GM19238 (cell line): ENCODE data around the gene HERC2.

ENCODE experiments used
- DNase-seq: peaks from one replicate; pipeline ENCODE4 v3.0.0; 2011; ENCODE audit warnings: low spot score; ENCODE audit not compliant: insufficient read length

The HERC2 gene

DNA sequence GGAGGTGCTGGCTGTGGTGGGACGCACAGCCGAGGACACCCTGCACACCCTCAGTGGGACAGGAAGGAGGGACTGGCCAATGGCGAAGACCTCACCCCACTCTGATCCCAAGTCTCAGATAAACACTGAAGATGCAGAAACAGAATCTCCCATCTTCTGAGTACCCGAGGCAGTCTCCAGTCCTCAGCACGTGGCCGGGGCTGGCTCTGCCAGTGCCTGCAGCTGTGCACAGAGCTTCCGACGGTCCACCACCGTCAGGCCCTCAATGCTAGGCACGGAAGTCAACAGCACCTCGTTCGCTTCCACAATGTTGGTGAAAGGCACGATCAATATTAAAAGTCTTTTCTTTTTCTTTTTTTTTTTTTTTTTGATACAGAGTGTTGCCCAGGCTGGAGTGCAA is 206.1 kb downstream of the HERC2 start:
- DNase-seq, result no peak

DNA sequence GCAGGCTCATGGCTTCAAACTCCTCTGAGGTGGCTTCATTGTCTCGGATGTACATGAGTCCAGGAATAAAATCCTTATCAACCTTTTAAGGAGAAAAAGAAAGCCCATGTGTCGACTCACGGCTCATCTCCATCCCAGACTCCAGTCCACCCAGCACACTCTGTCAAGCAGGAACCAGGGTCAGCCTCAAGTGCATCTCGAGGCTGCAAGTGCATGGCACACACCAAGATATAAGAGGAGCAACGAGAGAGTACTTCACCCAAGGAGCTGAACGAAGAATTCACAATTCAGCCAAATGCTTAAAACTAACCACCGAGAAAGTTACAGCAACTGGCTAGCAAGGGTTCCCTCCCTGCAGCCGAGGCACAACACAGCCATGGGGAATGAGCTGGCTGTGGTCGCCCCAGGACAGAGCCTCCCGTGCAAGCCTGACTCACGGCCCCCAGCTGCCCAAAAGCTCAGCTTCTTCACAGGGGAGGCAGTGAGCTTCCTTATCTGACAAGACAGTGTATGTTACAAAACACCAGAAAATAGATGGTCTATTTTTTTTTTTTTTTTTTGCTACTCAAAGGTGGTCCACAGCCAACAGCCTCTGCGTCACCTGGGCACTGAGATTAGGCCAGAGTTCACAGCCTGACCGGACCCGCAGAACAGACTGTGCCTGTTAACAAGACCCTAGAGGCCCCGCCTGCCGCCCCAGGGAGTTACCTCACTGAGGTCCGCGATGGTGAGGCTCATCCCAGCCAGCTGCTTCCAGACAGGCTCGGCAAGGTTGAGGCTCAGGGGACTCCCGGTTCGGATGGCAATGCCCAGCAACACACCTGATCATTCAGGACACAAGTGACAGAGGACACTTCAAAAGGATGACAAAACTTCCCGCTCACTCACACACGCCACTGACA is 207.0 kb downstream of the HERC2 start:
- DNase-seq, result no peak

DNA sequence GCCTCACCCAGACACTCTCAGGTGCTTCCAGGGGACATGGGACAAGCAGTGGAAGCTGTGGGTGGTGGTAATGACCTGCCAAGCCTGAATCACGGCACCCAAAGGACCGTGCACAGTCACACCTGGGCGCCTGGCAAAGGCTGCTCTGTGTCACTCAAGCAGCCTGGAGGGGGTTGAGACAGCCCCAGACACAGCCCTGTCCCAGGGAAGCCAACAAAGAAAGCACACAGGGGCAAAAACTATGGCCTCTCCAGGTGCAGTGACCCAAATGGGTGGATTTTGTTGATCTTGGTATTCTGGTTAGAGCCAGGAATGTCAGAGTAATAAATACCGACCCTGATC is 207.9 kb downstream of the HERC2 start:
- DNase-seq, result no peak

DNA sequence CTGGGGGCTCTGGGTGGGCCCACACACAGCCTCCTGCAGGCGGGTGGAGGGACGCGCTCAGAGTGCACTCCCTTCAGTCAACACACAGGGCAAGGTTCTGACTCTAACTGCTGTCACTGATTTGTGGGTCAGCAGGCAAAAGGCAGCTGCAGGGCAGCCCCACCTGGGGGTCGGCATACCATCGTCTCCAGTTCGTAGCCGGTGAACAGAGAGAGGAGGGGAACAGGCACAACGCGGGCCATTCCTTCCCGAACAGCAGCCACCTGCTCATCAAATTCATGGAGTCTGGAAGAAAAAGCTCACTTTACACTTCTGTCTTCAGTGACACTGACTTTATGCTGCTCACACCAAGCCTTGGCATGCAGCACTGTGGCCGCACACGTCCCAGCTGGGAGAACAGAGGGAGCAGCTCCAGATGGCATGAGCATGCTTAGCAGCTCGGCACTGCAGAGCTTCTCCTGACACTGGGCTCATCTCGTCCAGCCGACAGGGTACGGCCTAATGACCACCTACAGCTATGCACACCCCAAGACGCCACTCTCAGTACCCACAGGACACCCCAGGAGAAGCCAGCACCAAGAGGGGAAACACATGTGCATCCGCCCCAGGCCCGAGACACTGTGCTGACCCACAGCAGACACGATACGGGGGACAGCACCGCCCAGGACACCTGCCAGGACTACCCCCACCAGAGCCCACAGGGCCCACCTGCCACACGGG is 208.4 kb downstream of the HERC2 start:
- DNase-seq, result no peak

DNA sequence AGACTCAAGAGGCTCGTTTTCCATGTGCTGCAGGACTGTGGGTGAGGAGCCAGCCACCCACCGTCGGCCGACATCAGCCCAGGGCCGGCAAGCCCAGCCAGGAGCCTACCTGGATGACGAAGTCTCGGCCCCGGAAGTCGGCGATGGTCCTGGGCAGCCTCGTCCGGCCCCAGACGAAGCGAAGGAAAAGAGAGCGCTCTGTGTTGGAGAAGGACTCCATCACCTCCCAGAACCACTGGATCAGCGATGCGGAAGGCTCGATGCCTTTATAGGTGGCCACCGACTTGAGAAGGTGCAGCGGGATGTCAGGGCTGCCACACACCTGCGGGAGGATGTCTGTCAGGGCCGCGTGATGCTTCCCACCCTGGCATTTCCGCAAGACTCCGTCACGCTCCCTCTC is 209.0 kb downstream of the HERC2 start:
- DNase-seq, result no peak

DNA sequence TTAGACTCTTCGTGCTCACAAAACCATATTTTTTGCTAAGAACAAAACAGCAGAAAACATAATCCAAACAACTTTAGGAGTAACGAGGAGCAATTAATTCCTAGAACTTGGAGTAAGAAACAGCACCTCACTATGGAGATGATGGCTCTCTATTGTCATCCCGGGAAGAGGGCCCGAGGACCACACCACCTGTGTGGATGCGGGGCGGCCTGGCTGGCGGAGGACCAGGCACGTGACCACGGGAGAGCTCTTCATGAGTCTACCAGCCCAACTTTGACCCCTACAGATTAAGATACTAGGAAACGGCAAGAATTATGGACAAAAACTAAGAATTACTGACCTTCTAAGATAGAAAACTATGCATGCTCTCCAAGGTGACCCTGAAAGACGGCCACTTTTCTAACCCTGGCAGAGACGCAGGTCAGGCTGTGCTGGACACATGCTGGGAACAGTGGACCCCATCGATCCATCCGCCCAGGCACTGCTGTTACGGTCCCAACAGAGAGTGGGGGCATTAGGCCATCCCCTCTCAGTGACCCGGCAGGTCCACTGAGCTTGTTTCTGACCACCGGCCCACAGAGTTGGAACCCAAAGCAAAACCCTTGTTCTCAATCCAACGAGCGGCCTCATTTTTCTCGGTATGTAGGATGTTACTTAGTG is 209.7 kb downstream of the HERC2 start:
- DNase-seq, result no peak

DNA sequence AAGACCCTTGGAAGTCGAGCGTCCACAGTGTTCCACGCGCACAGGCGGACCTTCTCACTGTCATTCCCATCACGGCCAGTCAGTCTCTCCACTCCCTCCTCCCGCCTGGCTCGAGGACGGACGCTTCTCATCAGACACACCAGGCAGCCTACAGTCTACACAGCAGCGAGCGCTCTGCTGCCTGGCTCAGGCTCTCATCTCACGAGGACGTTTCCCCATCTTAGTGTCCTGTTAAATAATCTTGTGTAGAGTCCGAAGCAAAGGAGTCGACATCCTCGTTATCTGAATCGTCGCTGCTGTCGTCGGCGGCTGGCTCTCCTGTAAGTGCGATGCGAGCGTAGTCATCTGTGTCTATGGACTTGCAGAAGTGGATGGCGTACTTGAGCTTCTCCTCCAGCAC is 210.4 kb downstream of the HERC2 start:
- no peak for DNase-seq

DNA sequence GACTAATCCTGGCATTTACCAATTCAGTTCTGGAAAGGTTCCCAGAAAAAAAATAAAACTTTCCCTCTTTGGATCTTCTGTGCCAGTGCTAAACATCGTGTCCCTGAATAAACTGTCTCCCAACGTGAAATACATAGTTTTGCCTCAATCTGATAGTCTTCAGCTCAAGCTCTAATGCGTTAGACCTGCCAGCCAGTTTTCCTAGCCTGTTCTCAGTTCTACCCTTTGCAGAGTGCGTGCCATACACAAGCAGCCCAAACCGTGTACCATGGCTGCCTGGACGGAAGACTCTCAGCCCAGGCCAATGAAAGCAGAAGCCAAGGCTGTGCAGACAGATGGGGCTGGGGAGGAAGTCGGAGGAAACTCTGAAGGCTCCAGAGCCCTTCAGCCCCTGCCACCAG is 211.5 kb downstream of the HERC2 start:
- no peak for DNase-seq

DNA sequence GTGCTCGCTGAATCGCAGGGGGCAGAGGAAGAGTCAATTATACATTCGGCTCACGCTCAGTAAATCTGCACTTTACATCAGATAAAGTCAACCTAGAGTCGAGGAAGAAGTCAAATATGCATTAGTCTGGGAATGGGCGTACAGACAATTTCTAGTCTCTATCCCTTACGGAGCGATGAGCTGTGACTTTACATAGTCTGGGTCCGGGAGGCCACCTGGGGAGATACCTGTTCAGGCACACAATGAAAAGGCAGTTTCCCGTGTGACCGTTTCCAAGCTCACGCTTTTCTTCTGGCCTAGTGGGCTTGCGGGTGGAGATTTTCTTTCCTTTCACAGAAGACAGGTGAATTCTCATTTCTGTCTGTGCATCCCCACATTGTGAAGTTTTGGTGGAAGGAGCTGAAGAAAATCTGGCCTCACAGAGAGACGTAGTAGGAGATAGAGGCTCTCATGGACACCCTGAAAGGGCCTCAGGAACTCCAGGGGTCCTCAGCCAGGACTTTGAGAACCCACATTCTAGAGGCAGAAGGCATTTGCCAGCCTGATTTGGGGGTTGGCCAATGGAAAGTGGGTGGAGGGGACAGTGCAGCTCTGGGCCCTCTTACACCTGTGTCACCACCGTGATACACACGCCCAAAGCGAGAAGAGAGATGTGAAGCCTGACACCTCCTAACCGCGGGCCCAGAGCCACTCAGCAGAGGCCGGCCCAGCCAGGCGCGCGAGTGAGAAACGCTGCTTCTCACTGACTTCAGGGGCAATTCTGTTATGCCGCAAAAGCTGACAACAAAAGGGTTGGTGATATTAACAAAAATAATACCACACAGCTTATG is 212.1 kb downstream of the HERC2 start:
- no peak for DNase-seq

DNA sequence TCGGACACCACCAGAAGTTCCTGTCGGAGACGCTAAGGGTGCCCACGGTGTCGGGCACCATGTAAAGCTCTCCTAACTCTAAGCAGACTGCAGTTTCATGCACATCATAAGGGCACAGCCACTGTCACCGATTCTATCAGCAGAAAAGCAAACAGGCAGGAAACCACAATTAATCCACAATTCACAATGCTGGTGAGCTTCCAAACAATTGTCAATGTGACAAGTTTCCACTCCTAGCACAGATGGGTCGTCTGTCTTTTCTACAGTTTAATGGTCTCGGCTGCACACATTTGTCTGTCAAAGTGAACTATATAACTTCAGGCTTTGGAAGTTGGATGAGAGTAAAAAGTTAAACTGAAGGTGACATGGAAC is 214.1 kb downstream of the HERC2 start:
- no peak for DNase-seq

DNA sequence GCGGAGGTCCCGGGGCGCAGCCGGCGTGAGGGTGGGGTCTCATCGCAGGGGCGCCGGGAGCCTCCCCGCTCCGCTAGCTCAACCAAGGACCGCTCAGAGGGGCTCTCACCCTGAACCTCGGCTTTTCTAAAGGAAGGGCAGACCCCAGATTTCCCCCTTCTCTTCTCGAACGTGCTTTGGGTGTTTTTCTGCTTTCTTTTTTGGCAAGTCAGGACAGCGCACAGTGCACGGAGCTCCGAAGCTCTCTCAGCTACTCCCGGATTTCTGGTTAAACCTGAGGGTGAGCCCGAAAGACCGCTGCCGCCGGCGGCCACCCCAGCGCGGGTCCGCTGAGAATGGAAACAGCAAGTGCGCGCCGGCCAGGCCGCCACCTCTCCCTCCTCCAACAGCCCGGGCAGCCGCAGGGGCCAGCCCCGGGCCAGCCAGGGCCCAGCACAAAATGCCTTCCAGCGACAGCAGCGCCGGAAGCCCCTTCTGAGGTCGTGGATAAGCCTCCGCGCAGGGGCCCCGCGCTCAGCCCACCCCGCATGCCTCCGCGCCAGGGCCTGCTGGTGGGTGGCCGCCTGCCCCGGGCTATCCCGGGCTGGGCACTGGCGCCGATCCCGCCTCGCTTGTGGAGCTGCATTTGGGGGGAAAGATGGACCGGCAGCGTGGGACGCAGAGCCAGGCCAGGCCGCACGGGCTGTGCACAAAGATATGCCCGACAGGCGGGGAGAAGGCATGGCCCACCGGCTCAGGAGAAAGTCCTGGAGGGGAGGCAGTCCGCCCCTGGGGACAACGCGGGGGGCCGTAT is 214.7 kb downstream of the HERC2 start:
- no peak for DNase-seq

DNA sequence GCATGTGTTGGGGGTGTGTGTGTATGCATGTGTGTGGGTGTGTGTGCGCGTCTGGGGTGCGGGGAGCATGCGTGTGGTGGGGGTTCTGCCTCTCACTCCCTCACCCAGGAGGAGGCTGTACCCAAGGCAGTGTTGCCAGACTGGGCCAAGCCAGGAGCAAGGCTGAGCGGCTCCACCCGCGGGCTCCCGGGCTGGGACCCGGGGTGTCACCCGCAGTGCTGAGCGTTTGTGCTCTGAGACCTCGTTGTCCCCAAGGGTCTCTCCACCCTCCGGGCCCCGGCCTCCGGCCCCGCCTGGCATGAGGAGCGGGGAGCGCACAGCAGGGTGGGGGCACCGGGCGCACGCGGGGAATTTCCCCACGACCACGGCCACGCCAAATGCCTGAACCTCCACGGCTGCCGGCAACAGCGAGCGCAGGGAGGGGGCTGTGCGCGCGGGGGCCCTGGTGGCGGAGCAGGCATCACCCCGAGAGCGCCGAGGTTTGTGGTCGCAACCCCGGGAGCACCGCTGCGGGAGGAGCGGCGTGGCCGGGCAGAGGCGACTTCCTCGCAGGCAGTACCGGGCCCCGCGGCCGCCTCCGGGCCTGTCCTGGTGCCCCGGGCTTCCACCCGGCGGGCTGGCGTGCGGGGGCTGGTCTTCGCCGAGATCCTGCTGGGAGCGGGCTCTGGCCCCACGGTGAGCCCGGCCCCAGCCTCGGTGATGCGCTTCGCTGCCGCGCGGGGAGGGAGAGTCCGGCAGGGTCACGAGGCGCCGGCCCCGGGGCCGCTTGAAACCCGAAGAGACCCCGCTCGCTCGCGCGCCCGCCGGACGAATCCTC is 215.5 kb downstream of the HERC2 start:
- no peak for DNase-seq

DNA sequence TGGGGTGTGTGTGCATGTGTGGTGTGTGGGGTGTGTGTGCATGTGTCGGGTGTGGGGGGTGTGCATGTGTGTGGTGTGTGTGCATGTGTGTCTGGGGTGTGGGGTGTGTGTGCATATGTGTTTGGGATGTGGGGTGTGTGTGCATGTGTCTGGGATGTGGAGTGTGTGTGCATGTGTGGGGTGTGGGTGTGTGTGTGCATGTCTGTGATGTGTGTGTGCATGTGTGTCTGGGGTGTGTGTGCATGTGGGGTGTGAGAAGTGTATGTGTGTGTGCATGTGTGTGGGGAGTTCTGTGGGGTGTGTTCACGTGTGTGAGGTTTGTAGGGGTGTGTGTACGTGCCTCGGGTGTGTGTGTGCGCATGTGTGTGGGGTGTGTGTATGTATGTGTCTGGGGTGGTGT is 216.2 kb downstream of the HERC2 start:
- no peak for DNase-seq

DNA sequence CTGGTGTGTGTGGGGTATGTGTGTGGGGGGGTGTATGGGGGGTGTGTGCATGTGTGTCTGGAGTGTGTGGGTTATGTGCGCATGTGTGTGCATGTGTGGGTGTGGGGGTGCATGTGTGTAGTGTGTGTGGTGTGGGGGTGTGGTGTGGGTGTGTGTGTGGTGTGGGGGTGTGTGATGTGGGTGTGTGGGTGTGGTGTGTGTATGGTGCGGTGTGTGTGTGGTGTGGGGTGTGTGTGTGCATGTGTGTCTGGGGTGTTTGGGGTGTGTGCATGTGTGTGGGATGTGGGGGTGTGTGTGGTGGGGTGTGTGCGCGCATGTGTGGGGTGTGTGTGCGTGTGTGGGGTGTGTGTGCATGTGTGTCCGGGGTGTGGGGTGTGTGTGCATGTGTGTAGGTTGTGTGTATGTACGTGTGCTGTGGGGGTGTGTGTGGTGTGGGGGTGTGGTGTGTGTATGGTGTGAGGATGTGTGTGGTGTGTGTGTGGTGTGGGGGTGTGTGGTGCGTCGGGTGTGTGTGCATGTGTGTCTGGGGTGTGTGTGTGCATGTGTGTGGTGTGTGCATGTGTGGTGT is 216.7 kb downstream of the HERC2 start:
- DNase-seq, result no peak

DNA sequence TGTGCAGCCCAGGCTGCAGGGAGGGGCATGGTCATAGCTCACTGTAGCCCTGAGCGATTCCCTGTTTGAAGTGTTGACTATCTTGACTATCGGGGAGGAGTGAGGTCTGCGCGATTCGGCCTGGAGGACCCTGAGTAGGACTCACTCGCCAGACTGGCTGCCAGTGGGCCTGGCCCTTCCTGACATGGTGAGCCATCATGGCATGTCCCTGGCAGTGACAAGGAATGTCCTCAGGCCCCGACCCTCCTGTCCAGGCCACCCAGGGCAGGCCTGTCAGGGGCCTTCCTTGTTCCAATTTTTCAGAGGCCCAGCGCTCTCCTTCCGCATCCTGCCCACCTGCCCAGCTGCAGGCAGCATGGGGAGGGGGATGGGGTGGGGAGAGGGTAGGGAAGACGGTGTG is 217.7 kb downstream of the HERC2 start:
- DNase-seq, result no peak

DNA sequence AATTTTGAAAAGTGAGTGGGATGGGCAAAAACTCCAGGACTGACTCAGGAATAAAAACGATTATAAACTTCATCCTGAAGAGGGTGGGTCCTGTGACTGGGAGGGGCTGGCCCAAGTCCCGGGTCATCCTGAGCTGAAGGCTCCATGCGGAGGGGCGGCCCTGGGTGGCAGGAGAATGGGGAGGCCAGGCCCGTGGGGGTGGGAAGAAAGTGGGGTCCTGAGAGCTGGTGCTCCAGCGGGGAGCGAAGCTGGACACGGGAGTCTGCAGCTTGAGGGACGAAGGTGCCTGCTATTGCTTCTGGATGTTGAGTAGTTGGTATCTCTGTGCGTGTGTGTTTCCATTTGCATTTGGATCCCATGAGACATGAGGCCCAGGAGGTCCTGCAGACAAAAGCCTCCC is 218.1 kb downstream of the HERC2 start:
- no peak for DNase-seq

DNA sequence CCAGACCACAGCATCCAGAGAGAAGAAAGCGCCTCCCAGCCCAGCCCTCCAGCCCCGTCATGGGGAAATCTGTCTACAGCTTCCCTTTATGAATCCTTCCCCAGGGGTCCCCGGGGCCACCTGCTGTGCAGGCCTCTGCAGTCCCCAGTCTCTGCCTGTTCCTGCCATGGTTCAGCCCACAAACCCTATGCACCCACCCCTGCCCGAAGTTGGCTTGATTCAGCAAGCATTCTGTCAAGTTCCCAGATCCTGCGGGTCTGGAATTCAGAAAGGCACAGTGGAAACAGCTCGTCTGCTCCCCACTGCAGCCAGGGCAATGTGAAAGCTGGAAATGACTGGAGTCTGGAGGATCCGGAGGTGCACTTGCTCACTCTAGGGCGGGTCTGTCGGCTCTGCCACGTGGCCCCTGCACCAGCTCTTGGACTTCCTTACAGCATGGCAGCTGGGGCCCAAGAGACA is 220.0 kb downstream of the HERC2 start:
- no peak for DNase-seq

DNA sequence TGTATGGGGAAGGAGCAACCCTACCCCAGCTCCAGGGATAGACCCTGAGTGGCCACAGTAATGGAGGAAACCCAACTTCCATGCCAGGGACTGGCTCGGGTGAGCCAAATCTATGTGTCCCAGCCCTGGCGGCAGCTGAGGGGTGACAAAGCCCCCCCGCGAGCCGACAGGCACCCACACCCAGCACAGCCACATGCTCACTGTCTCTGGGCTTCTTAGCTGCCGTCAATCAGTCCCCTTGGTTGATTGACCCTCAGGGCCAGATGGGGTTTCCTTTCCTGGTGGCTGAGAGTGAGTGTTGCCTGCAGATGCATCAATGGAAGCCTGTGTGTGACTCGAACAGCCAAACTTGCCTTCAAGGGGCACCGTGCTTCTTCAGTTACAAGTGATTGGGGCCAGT is 220.8 kb downstream of the HERC2 start:
- no peak for DNase-seq

DNA sequence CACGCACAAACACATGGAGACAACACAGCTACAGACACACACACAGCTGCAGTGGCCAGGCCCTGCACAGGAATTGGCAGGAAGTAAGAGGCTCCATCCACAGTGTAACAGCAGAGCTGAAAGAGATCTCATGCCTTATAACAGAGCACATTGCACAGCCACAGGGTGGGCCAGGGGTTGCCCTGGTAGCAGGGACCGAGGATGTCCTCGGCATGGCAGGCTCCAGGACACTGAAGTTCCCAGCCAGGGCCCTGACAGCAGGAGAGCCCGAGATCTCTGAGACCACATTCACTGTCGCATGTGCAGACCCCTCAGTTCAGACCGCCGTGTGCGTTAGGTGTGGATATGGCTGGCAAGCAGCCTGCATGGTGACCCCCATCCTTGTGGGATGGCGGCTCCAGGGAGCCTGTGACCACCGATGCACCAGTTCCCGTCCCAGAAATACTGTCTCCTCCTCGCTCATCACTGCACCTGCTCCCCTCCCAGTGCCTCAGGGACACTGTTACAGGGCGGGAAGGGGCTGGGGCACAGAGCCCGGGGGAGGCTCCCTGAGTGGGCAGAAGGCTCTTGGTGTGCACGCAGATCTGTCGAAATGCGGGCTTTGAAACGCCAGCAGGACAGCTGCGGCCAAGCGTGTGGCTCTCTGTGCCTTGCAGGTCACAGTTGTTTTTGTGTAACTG is 221.3 kb downstream of the HERC2 start:
- DNase-seq, result no peak
